GM12878 (cell line): ENCODE measurements around the gene PLOD2. TPM values are rescaled to one million over a fixed set of nuclear protein-coding genes. Genes with fewer than 3 reads are reported as not detected.

Experiments used
- BRCA1 ChIP-seq: IDR thresholded peaks from 2 replicates; pipeline ENCODE4 v1.6.1; 2011; ENCODE audit warnings: low read depth, low read length, improper control_type of control experiment
- MEF2B ChIP-seq: fragments of 450-650 bp; IDR thresholded peaks from 2 replicates; pipeline ENCODE4 v1.6.1; 2018; ENCODE audit warnings: mild to moderate bottlenecking, moderate library complexity; ENCODE audit not compliant: partially characterized antibody, poor library complexity, severe bottlenecking
- PAX8 ChIP-seq: fragments of 450-650 bp; IDR thresholded peaks from 2 replicates; pipeline ENCODE4 v1.6.1; 2017; ENCODE audit warnings: mild to moderate bottlenecking, moderate library complexity
- RAD51 ChIP-seq: fragments of 450-650 bp; IDR thresholded peaks from 2 replicates; pipeline ENCODE4 v1.6.1; 2016; ENCODE audit warnings: moderate library complexity, mild to moderate bottlenecking, inconsistent platforms
- SMC3 ChIP-seq: IDR thresholded peaks from 2 replicates; pipeline ENCODE4 v1.6.1; 2011; ENCODE audit warnings: low read length, improper control_type of control experiment, borderline replicate concordance
- ZNF274 ChIP-seq: IDR thresholded peaks from one replicate; pipeline ENCODE4 v1.8.0; 2011; ENCODE audit not compliant: insufficient read length, insufficient read depth
- ZNF384 ChIP-seq: IDR thresholded peaks from 2 replicates; pipeline ENCODE4 v1.6.1; 2012; ENCODE audit warnings: low read depth, mild to moderate bottlenecking, low read length, improper control_type of control experiment, borderline replicate concordance
- polyA plus RNA-seq, 11 experiments: library from polyadenylated mRNA; depleted of rRNA in 4 of 11; unstranded in 6 of 11; stranded (reverse) in 5 of 11; fragments of >200 nt; fragmentation: Nextera tagmentation in 4 of 11; fragmentation: Illumina TruSeq in 1 of 11; extraction: Ambion mirVana in 4 of 11; extraction: Trizol in 1 of 11; gene quantifications; 1 replicate in 1 of 11; 2 replicates in 10 of 11; pipeline versions ENCODE4 v1.2.1 to v1.2.3, GENCODE V29; 2011 to 2016; ENCODE audit warnings: inconsistent platforms in 2 of 11, missing spikeins in 2 of 11, low read depth in 1 of 11
- total RNA-seq, 4 experiments: library from RNA; depleted of rRNA in 3 of 4; stranded (reverse); fragments of >200 nt in 3 of 4; fragmentation: Illumina TruSeq in 1 of 4; extraction: Trizol in 1 of 4; gene quantifications; 2 replicates each; pipeline versions ENCODE4 v1.2.1 to v1.2.3, GENCODE V29; 2013 to 2021
- TF ChIP-seq, protein P1 (sequence below): fragments of 450-650 bp; IDR thresholded peaks from 2 replicates; pipeline ENCODE4 v1.6.1; 2016; ENCODE audit warnings: mild to moderate bottlenecking, moderate library complexity, borderline replicate concordance
- TF ChIP-seq, protein P2 (sequence below): fragments of 450-650 bp; conservative IDR thresholded peaks from 2 replicates; pipeline ENCODE4 v1.6.1; 2017; ENCODE audit warnings: mild to moderate bottlenecking, moderate library complexity

The PLOD2 gene
- total and polyA plus RNA-seq, 10 of the 15 experiments (the other 5 are each of a cell fraction or from before 2014, with no cell fraction given), result 0.03 to 0.56 (median 0.33) TPM; not detected in 4

DNA sequence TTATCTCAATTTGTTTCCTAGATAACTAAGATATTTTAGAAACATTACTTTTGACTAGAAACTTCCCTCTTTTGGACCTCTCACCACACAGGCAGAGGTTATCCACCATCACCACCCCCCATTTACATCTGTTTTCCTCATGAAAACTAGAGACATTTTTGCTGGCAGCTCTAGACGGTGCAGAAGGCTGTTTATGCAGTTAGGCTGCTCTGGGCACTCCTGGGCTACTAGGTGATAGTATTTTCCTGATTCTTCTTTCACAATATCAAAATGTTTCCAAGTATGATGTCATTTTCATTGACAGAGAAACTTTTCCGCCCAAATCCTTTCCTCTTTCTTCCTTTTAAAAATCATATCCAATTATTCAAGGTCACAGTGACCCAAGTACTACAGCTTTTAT is 67.1 kb downstream of the PLOD2 start (continued):
- TF ChIP-seq, protein P1, sequence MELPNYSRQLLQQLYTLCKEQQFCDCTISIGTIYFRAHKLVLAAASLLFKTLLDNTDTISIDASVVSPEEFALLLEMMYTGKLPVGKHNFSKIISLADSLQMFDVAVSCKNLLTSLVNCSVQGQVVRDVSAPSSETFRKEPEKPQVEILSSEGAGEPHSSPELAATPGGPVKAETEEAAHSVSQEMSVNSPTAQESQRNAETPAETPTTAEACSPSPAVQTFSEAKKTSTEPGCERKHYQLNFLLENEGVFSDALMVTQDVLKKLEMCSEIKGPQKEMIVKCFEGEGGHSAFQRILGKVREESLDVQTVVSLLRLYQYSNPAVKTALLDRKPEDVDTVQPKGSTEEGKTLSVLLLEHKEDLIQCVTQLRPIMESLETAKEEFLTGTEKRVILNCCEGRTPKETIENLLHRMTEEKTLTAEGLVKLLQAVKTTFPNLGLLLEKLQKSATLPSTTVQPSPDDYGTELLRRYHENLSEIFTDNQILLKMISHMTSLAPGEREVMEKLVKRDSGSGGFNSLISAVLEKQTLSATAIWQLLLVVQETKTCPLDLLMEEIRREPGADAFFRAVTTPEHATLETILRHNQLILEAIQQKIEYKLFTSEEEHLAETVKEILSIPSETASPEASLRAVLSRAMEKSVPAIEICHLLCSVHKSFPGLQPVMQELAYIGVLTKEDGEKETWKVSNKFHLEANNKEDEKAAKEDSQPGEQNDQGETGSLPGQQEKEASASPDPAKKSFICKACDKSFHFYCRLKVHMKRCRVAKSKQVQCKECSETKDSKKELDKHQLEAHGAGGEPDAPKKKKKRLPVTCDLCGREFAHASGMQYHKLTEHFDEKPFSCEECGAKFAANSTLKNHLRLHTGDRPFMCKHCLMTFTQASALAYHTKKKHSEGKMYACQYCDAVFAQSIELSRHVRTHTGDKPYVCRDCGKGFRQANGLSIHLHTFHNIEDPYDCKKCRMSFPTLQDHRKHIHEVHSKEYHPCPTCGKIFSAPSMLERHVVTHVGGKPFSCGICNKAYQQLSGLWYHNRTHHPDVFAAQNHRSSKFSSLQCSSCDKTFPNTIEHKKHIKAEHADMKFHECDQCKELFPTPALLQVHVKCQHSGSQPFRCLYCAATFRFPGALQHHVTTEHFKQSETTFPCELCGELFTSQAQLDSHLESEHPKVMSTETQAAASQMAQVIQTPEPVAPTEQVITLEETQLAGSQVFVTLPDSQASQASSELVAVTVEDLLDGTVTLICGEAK, result no peak
- TF ChIP-seq MEF2B, result no peak
- TF ChIP-seq ZNF274, result no peak
- no peak for TF ChIP-seq PAX8
- TF ChIP-seq, protein P2, sequence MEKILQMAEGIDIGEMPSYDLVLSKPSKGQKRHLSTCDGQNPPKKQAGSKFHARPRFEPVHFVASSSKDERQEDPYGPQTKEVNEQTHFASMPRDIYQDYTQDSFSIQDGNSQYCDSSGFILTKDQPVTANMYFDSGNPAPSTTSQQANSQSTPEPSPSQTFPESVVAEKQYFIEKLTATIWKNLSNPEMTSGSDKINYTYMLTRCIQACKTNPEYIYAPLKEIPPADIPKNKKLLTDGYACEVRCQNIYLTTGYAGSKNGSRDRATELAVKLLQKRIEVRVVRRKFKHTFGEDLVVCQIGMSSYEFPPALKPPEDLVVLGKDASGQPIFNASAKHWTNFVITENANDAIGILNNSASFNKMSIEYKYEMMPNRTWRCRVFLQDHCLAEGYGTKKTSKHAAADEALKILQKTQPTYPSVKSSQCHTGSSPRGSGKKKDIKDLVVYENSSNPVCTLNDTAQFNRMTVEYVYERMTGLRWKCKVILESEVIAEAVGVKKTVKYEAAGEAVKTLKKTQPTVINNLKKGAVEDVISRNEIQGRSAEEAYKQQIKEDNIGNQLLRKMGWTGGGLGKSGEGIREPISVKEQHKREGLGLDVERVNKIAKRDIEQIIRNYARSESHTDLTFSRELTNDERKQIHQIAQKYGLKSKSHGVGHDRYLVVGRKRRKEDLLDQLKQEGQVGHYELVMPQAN, result no peak
- no peak for TF ChIP-seq RAD51
- TF ChIP-seq SMC3, result no peak
- TF ChIP-seq ZNF384, result no peak
- TF ChIP-seq BRCA1, result no peak
